Subcutaneous adipose tissue (tissue), 4 donors: Measurements from ENCODE around the gene DCDC1. TPM values are rescaled to one million over a fixed set of nuclear protein-coding genes. Genes with fewer than 3 reads are reported as not detected.

ENCODE experiments used
- CTCF ChIP-seq: fragments of 450-650 bp; IDR thresholded peaks from one replicate; pipeline ENCODE4 v1.5.1; 2016; ENCODE audit warnings: low read depth, mild to moderate bottlenecking, control low read depth, antibody characterized with exemption, moderate library complexity
- total RNA-seq, 4 donors: library from RNA; depleted of rRNA; stranded (reverse); fragments of >200 nt; gene quantifications; one replicate each; pipeline ENCODE4 v1.1.0, GENCODE V29; 2016

Gene DCDC1
- total RNA-seq, 4 donors from 2014 or later = 0.17 to 0.22 TPM; not detected in 2

- TF ChIP-seq CTCF = no peak
These were observed 252.5 kb downstream of the DCDC1 start for GRCh38 chr11:31117038-31117437.

GRCh38 chr11:31114442-31114841 is 255.1 kb downstream of the DCDC1 start:
- TF ChIP-seq CTCF = no peak

GRCh38 chr11:31110830-31111229 is 258.7 kb downstream of the DCDC1 start:
- no peak for TF ChIP-seq CTCF

- TF ChIP-seq CTCF = no peak
These were observed 260.1 kb downstream of the DCDC1 start for GRCh38 chr11:31109446-31109845.

GRCh38 chr11:31107649-31108048 is 261.9 kb downstream of the DCDC1 start:
- TF ChIP-seq CTCF = no peak

- no peak for TF ChIP-seq CTCF
These were observed 262.5 kb downstream of the DCDC1 start for GRCh38 chr11:31106968-31107576.

- TF ChIP-seq CTCF = no peak
These were observed 263.2 kb downstream of the DCDC1 start for GRCh38 chr11:31106326-31106725.
